Neural progenitor cell (in vitro differentiated cells): ENCODE results near the gene PDZK1IP1. TPM values are rescaled to one million over a fixed set of nuclear protein-coding genes. Genes with fewer than 3 reads are reported as not detected.
A peak's percentile ranks its signal among the peaks of the same experiment; 100 is the strongest.

ENCODE experiments used
- DNase-seq: peaks from one replicate; pipeline ENCODE4 v3.0.0-alpha.2; 2016; ENCODE audit warnings: low spot score
- H2AFZ ChIP-seq: fragments of 200-600 bp; sonication (generic); replicated peaks from 2 replicates; pipeline ENCODE4 v1.6.1; 2016; ENCODE audit warnings: antibody characterized with exemption
- H3F3A ChIP-seq: fragments of 200-600 bp; sonication (generic); 2 replicates; pipeline ENCODE4 v1.6.1; 2016; ENCODE audit warnings: antibody characterized with exemption, low read depth
- H3K27ac ChIP-seq: fragments of 200-600 bp; sonication (generic); 2 replicates; pipeline ENCODE4 v1.5.1; 2016; ENCODE audit warnings: mild to moderate bottlenecking
- H3K27me3 ChIP-seq: fragments of 200-600 bp; sonication (generic); 2 replicates; pipeline ENCODE4 v1.6.1; 2016; ENCODE audit warnings: mild to moderate bottlenecking, moderate library complexity
- H3K36me3 ChIP-seq: fragments of 200-600 bp; sonication (generic); 2 replicates; pipeline ENCODE4 v1.5.1; 2016
- H3K4me1 ChIP-seq: fragments of 200-600 bp; sonication (generic); 2 replicates; pipeline ENCODE4 v1.6.1; 2016; ENCODE audit warnings: mixed run types
- H3K4me2 ChIP-seq: fragments of 200-600 bp; sonication (generic); 2 replicates; pipeline ENCODE4 v1.6.1; 2016
- H3K4me3 ChIP-seq: fragments of 200-600 bp; sonication (generic); 2 replicates; pipeline ENCODE4 v1.5.1; 2016
- H3K79me2 ChIP-seq: fragments of 200-600 bp; sonication (generic); 2 replicates; pipeline ENCODE4 v1.6.1; 2016; ENCODE audit warnings: low read depth
- H3K9ac ChIP-seq: fragments of 200-600 bp; sonication (generic); 2 replicates; pipeline ENCODE4 v1.6.1; 2016
- H3K9me3 ChIP-seq: fragments of 200-600 bp; sonication (generic); 2 replicates; pipeline ENCODE4 v1.5.1; 2016; ENCODE audit warnings: low read depth
- H4K20me1 ChIP-seq: fragments of 200-600 bp; sonication (generic); 2 replicates; pipeline ENCODE4 v1.6.1; 2016; ENCODE audit warnings: low read depth
- H3K27ac Mint-ChIP-seq: 3 replicates; pipeline ENCODE4 v1.8.0; 2021; ENCODE audit warnings: mixed read lengths
- H3K27me3 Mint-ChIP-seq: 2 replicates; pipeline ENCODE4 v1.8.0; 2022; ENCODE audit warnings: low read depth, mild to moderate bottlenecking, inconsistent platforms, moderate library complexity, mixed read lengths; ENCODE audit not compliant: insufficient read depth
- H3K36me3 Mint-ChIP-seq: 3 replicates; pipeline ENCODE4 v1.8.0; 2021; ENCODE audit warnings: mixed read lengths
- H3K4me1 Mint-ChIP-seq: 3 replicates; pipeline ENCODE4 v1.8.0; 2021; ENCODE audit warnings: mixed read lengths
- H3K4me3 Mint-ChIP-seq: 3 replicates; pipeline ENCODE4 v1.8.0; 2021; ENCODE audit warnings: mild to moderate bottlenecking, moderate library complexity, mixed read lengths
- H3K9me3 Mint-ChIP-seq: 3 replicates; pipeline ENCODE4 v1.8.0; 2020; ENCODE audit warnings: mixed read lengths
- CTCF ChIP-seq: fragments of 200-600 bp; sonication (generic); IDR thresholded peaks from 2 replicates; pipeline ENCODE4 v1.5.1; 2017; ENCODE audit warnings: antibody characterized with exemption, mild to moderate bottlenecking
- EZH2 ChIP-seq: fragments of 200-600 bp; sonication (generic); IDR thresholded peaks from 2 replicates; pipeline ENCODE4 v1.6.1; 2017; ENCODE audit warnings: antibody characterized with exemption, mild to moderate bottlenecking, moderate library complexity
- EZH2phosphoT487 ChIP-seq: fragments of 200-600 bp; sonication (generic); IDR thresholded peaks from 2 replicates; pipeline ENCODE4 v1.6.1; 2017; ENCODE audit warnings: antibody characterized with exemption
- total RNA-seq: library from RNA; depleted of rRNA; stranded (reverse); fragments of >200 nt; gene quantifications from 2 replicates; pipeline ENCODE4 v1.2.3, GENCODE V29; 2015; ENCODE audit warnings: low replicate concordance

Gene PDZK1IP1
- total RNA-seq, 1 donor from 2014 or later: not detected

- peaks cover 100% of the 10 kb centered on the region for H3K27me3 ChIP-seq
- peaks cover 2% of the 10 kb centered on the region for H3K36me3 Mint-ChIP-seq
- no peaks in the 10 kb centered on the region for H3K9me3 ChIP-seq
- H3K4me3 ChIP-seq: peak overlapping the region; percentile 38
- peaks cover 5% of the 10 kb centered on the region for H3K9me3 Mint-ChIP-seq
- no peak overlapping the region for H3K9ac ChIP-seq
- peak overlapping the region; percentile 76 for H3K4me3 Mint-ChIP-seq
- TF ChIP-seq EZH2 (peak; percentile 86), EZH2phosphoT487 (peak; percentile 85), CTCF (no peak)
- H4K20me1 ChIP-seq: peaks cover 67% of the 10 kb centered on the region
- H3K27ac Mint-ChIP-seq: no peak overlapping the region
- H3K79me2 ChIP-seq: no peaks in the 10 kb centered on the region
- H3K27me3 Mint-ChIP-seq: peaks cover 86% of the 10 kb centered on the region
- H3K4me1 Mint-ChIP-seq: peaks cover 24% of the 10 kb centered on the region
- H3K27ac ChIP-seq: no peak overlapping the region
- H3F3A ChIP-seq: peaks cover 22% of the 10 kb centered on the region
- no peaks in the 10 kb centered on the region for H3K36me3 ChIP-seq
- H3K4me1 ChIP-seq: peaks cover 39% of the 10 kb centered on the region
- no peak overlapping the region for H2AFZ ChIP-seq
- peak; percentile 66 for DNase-seq
- peak overlapping the region; percentile 82 for H3K4me2 ChIP-seq
Observed at GRCh38 chr1:47231301-47232186, 41.7 kb upstream of the PDZK1IP1 start.

GRCh38 chr1:47230692-47231300, 41.0 kb upstream of the PDZK1IP1 start:
- Histone ChIP-seq H3K36me3 (no peaks in the 10 kb centered on the region), H3K4me3 (no peak overlapping the region), H3K79me2 (no peaks in the 10 kb centered on the region), H3K4me2 (peak overlapping the region; percentile 45), H3K4me1 (peaks cover 39% of the 10 kb centered on the region), H3K9ac (no peak overlapping the region), H3F3A (peaks cover 22% of the 10 kb centered on the region), H4K20me1 (peaks cover 74% of the 10 kb centered on the region), H2AFZ (no peak overlapping the region), H3K27me3 (peaks cover 100% of the 10 kb centered on the region), H3K9me3 (no peaks in the 10 kb centered on the region), H3K27ac (no peak overlapping the region)
- H3K4me3 Mint-ChIP-seq: no peak overlapping the region
- peak; percentile 69 for DNase-seq
- TF ChIP-seq EZH2 (peak; percentile 94), CTCF (no peak), EZH2phosphoT487 (peak; percentile 89)
- H3K36me3 Mint-ChIP-seq: peaks cover 2% of the 10 kb centered on the region
- peaks cover 30% of the 10 kb centered on the region for H3K4me1 Mint-ChIP-seq
- peaks cover 88% of the 10 kb centered on the region for H3K27me3 Mint-ChIP-seq
- peaks cover 5% of the 10 kb centered on the region for H3K9me3 Mint-ChIP-seq
- no peak overlapping the region for H3K27ac Mint-ChIP-seq

GRCh38 chr1:47229886-47230691, 40.3 kb upstream of the PDZK1IP1 start:
- Mint-ChIP-seq H3K4me3 (peak overlapping the region; percentile 57), H3K4me1 (peaks cover 31% of the 10 kb centered on the region), H3K27ac (no peak overlapping the region), H3K27me3 (peaks cover 87% of the 10 kb centered on the region), H3K9me3 (peaks cover 5% of the 10 kb centered on the region), H3K36me3 (peaks cover 2% of the 10 kb centered on the region)
- Histone ChIP-seq H3K79me2 (no peaks in the 10 kb centered on the region), H2AFZ (no peak overlapping the region), H3K4me1 (peaks cover 37% of the 10 kb centered on the region), H3K4me3 (no peak overlapping the region), H3K4me2 (peak overlapping the region; percentile 65), H3K27ac (no peak overlapping the region), H3F3A (peaks cover 22% of the 10 kb centered on the region), H4K20me1 (peaks cover 68% of the 10 kb centered on the region), H3K36me3 (no peaks in the 10 kb centered on the region), H3K27me3 (peaks cover 100% of the 10 kb centered on the region), H3K9ac (no peak overlapping the region), H3K9me3 (no peaks in the 10 kb centered on the region)
- TF ChIP-seq CTCF: no peak
- peak; percentile 82 for TF ChIP-seq EZH2phosphoT487
- peak; percentile 80 for TF ChIP-seq EZH2
- DNase-seq: peak; percentile 29
